OCI-LY1 (cell line): ENCODE data around the gene KIF19.

ENCODE experiments used
- CTCF ChIP-seq: fragments of 200-600 bp; sonication (generic), shearing (Covaris generic); IDR thresholded peaks from 2 replicates; pipeline ENCODE4 v1.5.1; 2017; ENCODE audit warnings: mild to moderate bottlenecking, antibody characterized with exemption, low read length, moderate library complexity, mixed read lengths
- EZH2 ChIP-seq: fragments of 200-600 bp; sonication (generic), shearing (Covaris generic); IDR thresholded peaks from 2 replicates; pipeline ENCODE4 v1.8.0; 2017; ENCODE audit warnings: borderline replicate concordance, mixed run types, mild to moderate bottlenecking, antibody characterized with exemption, low read length, moderate library complexity, mixed read lengths

DNA sequence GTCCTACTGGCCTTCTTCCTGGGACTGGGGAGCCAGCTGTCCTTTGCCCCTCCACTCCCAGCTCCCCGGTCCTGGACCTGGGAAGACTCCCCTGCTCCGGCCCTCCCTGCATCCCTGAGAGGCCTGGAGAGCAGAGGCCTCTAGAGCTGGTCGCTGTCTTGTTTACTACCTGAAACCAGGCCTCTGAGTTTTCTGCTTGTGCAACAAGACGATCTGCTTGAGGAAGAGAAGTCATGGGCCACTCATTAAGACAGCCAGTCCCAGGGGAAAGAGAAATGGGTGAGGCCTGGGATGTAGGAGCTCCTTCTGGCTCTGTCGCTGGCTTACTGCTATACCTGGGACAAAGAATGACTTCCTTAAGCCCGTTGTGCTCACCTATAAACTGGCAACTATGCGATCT is 76.0 kb downstream of the KIF19 start:
- TF ChIP-seq CTCF (no peak), EZH2 (no peak)
